CD14-positive monocyte (primary cell): ENCODE results near the gene GALNT10. TPM values are rescaled to one million over a fixed set of nuclear protein-coding genes. Genes with fewer than 3 reads are reported as not detected.

ENCODE experiments used
- DNase-seq, 3 donors: peaks; one replicate each; pipeline ENCODE4 v3.0.0-alpha.2; 2011 to 2022
- H2AFZ ChIP-seq: 2 replicates; pipeline ENCODE4 v1.6.0; 2012; ENCODE audit warnings: mild to moderate bottlenecking, low read depth, low read length, inconsistent platforms; ENCODE audit not compliant: insufficient read depth, poor library complexity, severe bottlenecking
- H3K27ac ChIP-seq, 2 donors: 1 replicate in 1 of 2; 2 replicates in 1 of 2; pipeline ENCODE4 v1.5.1; 2012 to 2013; ENCODE audit warnings: low read length in 2 of 2, control low read depth in 1 of 2, inconsistent platforms in 1 of 2, low read depth in 1 of 2, mild to moderate bottlenecking in 1 of 2
- H3K27me3 ChIP-seq, 2 donors: one replicate each; pipeline versions ENCODE4 v1.6.0 to v1.6.1; 2011 to 2013; ENCODE audit warnings: low read length in 2 of 2; ENCODE audit not compliant: control insufficient read depth in 2 of 2, insufficient read depth in 2 of 2
- H3K36me3 ChIP-seq, 2 donors: replicated peaks in 1 of 2; 1 replicate in 1 of 2; 2 replicates in 1 of 2; pipeline versions ENCODE4 v1.5.1 to v1.6.1; 2012 to 2013; ENCODE audit warnings: low read length in 2 of 2, control low read depth in 1 of 2, inconsistent platforms in 1 of 2, mild to moderate bottlenecking in 1 of 2; ENCODE audit not compliant: insufficient read depth in 2 of 2, control insufficient read depth in 1 of 2
- H3K4me1 ChIP-seq, 2 donors: 1 replicate in 1 of 2; 2 replicates in 1 of 2; pipeline versions ENCODE4 v1.5.1 to v1.6.1; 2012 to 2013; ENCODE audit warnings: low read length in 2 of 2, control low read depth in 1 of 2, inconsistent platforms in 1 of 2, mild to moderate bottlenecking in 1 of 2, moderate library complexity in 1 of 2; ENCODE audit not compliant: insufficient read depth in 2 of 2, control insufficient read depth in 1 of 2
- H3K4me2 ChIP-seq: replicated peaks from 2 replicates; pipeline ENCODE3; 2012; ENCODE audit warnings: low read length, moderate library complexity, mild to moderate bottlenecking; ENCODE audit not compliant: poor library complexity, severe bottlenecking; ENCODE audit errors: extremely low read depth
- H3K4me3 ChIP-seq, 3 experiments: fragments of 200-600 bp in 1 of 3; sonication (generic) in 1 of 3; replicated peaks in 1 of 3; 1 replicate in 2 of 3; 2 replicates in 1 of 3; pipeline ENCODE4 v1.5.1; 2011 to 2013; ENCODE audit warnings: low read length in 3 of 3, mild to moderate bottlenecking in 3 of 3, control low read depth in 2 of 3, low read depth in 2 of 3, inconsistent platforms in 1 of 3, moderate library complexity in 1 of 3
- H3K79me2 ChIP-seq: 2 replicates; pipeline ENCODE4 v1.6.0; 2012; ENCODE audit warnings: mild to moderate bottlenecking, control low read depth, inconsistent platforms, low read length, moderate library complexity; ENCODE audit not compliant: insufficient read depth
- H3K9ac ChIP-seq: 2 replicates; pipeline ENCODE4 v1.6.0; 2017; ENCODE audit warnings: low read length, mild to moderate bottlenecking; ENCODE audit not compliant: insufficient read depth, poor library complexity, severe bottlenecking
- H3K9me3 ChIP-seq, 2 donors: replicated peaks in 1 of 2; 1 replicate in 1 of 2; 2 replicates in 1 of 2; pipeline versions ENCODE4 v1.5.1 to v1.6.1; 2012 to 2013; ENCODE audit warnings: low read length in 2 of 2, control low read depth in 1 of 2; ENCODE audit not compliant: control insufficient read depth in 1 of 2, insufficient read depth in 1 of 2
- H4K20me1 ChIP-seq: 2 replicates; pipeline ENCODE4 v1.6.0; 2012; ENCODE audit warnings: mild to moderate bottlenecking, low read length, control low read depth, moderate library complexity; ENCODE audit not compliant: insufficient read depth
- H3K27ac Mint-ChIP-seq, 7 donors: one replicate each; pipeline ENCODE4 v1.8.0; 2020; ENCODE audit warnings: mild to moderate bottlenecking in 7 of 7, mixed read lengths in 7 of 7, moderate library complexity in 6 of 7, inconsistent platforms in 2 of 7
- H3K27me3 Mint-ChIP-seq, 3 donors: one replicate each; pipeline ENCODE4 v1.8.0; 2021 to 2022; ENCODE audit warnings: low read depth in 3 of 3, mild to moderate bottlenecking in 3 of 3, mixed read lengths in 3 of 3, moderate library complexity in 3 of 3, inconsistent platforms in 1 of 3
- H3K36me3 Mint-ChIP-seq, 2 donors: one replicate each; pipeline ENCODE4 v1.8.0; 2020; ENCODE audit warnings: mixed read lengths in 2 of 2, inconsistent platforms in 1 of 2, mild to moderate bottlenecking in 1 of 2
- H3K4me1 Mint-ChIP-seq: one replicate; pipeline ENCODE4 v1.8.0; 2020; ENCODE audit warnings: mild to moderate bottlenecking, mixed read lengths
- H3K4me3 Mint-ChIP-seq, 2 donors: one replicate each; pipeline ENCODE4 v1.8.0; 2020; ENCODE audit warnings: mild to moderate bottlenecking in 2 of 2, mixed read lengths in 2 of 2, moderate library complexity in 1 of 2
- H3K9me3 Mint-ChIP-seq, 7 donors: one replicate each; pipeline ENCODE4 v1.8.0; 2020 to 2022; ENCODE audit warnings: mixed read lengths in 7 of 7, mild to moderate bottlenecking in 6 of 7, moderate library complexity in 6 of 7, inconsistent platforms in 2 of 7
- CTCF ChIP-seq: fragments of 200-600 bp; IDR thresholded peaks from one replicate; pipeline ENCODE4 v1.8.0; 2022; ENCODE audit warnings: antibody characterized with exemption, mild to moderate bottlenecking
- whole genome bisulfite sequencing: methylation state at CpG from one replicate; pipeline ENCODE4 v1.1.5; 2013; ENCODE audit warnings: missing lambda C conversion rate; ENCODE audit not compliant: insufficient coverage; 5-methylcytosine and 5-hydroxymethylcytosine counted together
- intact Hi-C, 2 donors: fragments of 100-400 bp; cut with micrococcal nuclease; formaldehyde crosslinking; loops; one replicate each; pipeline versions ENCODE4 v1.15.0 to v1.15.1; 2023
- polyA plus RNA-seq, 3 donors: library from polyadenylated mRNA; depleted of rRNA in 1 of 3; unstranded in 2 of 3; stranded (reverse) in 1 of 3; fragments of 300-500 nt in 2 of 3; fragments of >200 nt in 1 of 3; fragmentation: Illumina TruSeq in 2 of 3; gene quantifications; 1 replicate in 2 of 3; 2 replicates in 1 of 3; pipeline ENCODE4 v1.2.3, GENCODE V29; 2012 to 2021

GALNT10 gene
- polyA plus RNA-seq, 3 donors = 6.2 to 11.6 (median 7.3) TPM

- no peaks in the 10 kb centered on the region for H3K9me3 ChIP-seq
- H3K4me3 Mint-ChIP-seq = no peak overlapping the region
- WGBS = 100% methylated on average over 2 of the region's 3 CpGs
These were observed 205.6 kb downstream of the GALNT10 start for GRCh38 chr5:154396128-154396527.

DNA sequence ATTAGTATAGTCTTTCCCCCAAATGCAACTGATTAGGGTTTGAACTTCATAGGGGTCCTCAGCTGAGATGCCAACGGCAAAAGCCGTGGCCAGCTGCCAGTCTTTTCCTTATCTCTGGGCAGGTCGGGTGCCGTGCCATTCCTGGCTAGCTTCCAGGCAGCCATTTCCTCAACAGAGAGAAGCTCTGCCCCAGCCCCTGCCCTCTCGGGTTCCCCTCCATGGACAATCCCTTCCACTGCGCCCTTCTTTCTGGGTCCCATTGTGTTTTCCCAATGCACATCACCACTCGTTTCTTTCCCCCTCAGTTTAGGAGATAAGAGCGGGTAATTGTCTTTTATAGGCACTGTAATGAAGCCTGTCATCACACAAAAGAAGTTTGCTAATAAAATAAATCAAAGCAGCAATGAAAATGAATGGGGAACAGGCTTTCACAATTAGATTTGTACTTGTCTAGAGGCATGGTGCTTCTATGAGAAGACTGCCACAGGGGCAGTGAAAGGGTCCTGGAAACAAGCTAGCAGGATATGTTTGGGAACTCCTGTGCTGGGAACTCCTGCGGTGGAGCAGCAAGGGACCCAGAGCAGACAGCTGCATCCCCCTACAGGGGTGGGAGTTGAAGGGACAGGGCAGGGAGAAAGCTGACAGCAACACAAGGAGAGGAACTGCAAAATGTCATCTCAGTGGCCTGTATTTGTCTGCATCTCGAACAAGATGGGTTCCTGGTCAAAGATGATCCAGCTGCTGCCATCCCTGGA lies 207.3 kb downstream of the GALNT10 start:
- peaks cover 27 to 35% of the 10 kb centered on the region in 2 donors for H3K36me3 Mint-ChIP-seq
- Histone ChIP-seq H3K79me2 (no peaks in the 10 kb centered on the region), H4K20me1 (no peaks in the 10 kb centered on the region), H3K27me3 (no peaks in the 10 kb centered on the region), H2AFZ (no peak overlapping the region), H3K4me1 (no peaks in the 10 kb centered on the region), H3K27ac (no peak overlapping the region), H3K9ac (no peak overlapping the region), H3K9me3 (no peaks in the 10 kb centered on the region), H3K4me3 (no peak overlapping the region), H3K4me2 (no peak overlapping the region), H3K36me3 (peaks cover 4% of the 10 kb centered on the region in 2 donors)
- H3K4me1 Mint-ChIP-seq = peaks cover 2% of the 10 kb centered on the region
- no peak overlapping the region for H3K4me3 Mint-ChIP-seq
- no peak for TF ChIP-seq CTCF
- no peak overlapping the region for H3K27ac Mint-ChIP-seq
- WGBS = 35% methylated on average over 8 of the region's 10 CpGs
- H3K9me3 Mint-ChIP-seq = peaks cover 0 to 2% (median 0%) of the 10 kb centered on the region in 7 donors
- intact Hi-C loops = no loop called here
- H3K27me3 Mint-ChIP-seq = peaks cover 0 to 3% (median 0%) of the 10 kb centered on the region in 3 donors
- no peak for DNase-seq

More at GRCh38 chr5:154396128-154396527, 205.6 kb downstream of the GALNT10 start:
- TF ChIP-seq CTCF = no peak
- Histone ChIP-seq H3K4me2 (no peak overlapping the region), H3K27me3 (no peaks in the 10 kb centered on the region), H3K9ac (no peak overlapping the region), H2AFZ (no peak overlapping the region), H3K4me3 (no peak overlapping the region), H3K4me1 (no peaks in the 10 kb centered on the region), H3K79me2 (no peaks in the 10 kb centered on the region), H3K36me3 (peaks cover 4 to 19% of the 10 kb centered on the region in 2 donors), H3K27ac (no peak overlapping the region), H4K20me1 (no peaks in the 10 kb centered on the region)
- intact Hi-C loops = no loop called here
- H3K36me3 Mint-ChIP-seq = peaks cover 40 to 47% of the 10 kb centered on the region in 2 donors
- peaks cover 0 to 2% (median 0%) of the 10 kb centered on the region in 7 donors for H3K9me3 Mint-ChIP-seq
- DNase-seq = no peak
- peak overlapping the region in 1 of 7 donors; percentile 73 for H3K27ac Mint-ChIP-seq
- H3K27me3 Mint-ChIP-seq = peaks cover 0 to 3% (median 0%) of the 10 kb centered on the region in 3 donors
- peaks cover 2% of the 10 kb centered on the region for H3K4me1 Mint-ChIP-seq
